ENCODE data around the gene ERC1.

The ERC1 gene

DNA sequence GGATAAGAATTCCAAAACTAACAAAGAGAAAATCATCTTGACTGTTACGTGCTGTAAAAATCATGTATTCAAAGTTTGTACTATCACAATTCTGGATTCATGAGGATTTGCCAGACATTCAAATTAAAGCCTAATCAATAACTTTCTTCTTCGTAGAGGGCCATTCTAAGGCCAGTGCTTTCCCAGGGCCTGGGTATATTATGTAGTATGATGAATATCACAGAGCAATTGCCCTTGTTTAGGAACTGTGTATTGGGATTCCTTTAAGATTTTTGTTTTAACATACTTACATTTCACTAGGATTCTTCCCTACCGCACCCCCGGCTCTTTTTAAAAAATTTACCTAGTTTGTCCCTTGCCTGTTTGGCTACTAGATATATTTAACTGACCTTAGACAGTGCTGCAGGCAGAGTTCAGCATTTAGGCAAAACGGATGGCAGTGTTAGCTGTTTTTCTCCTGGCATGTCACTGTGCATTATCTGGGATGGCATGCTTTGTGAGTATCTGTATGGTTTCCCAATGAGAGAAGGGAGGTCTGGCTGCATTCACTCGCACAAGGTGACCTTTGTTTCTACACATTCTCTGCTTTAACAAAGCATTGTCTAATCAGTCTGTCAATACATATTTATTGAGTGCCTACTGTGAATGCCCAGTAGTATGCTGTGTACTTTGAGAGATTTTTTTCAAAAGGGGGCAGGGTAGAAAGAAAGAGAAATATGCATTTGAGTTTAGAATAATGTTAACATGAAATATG is 63.3 kb downstream of the ERC1 start:
- TF ChIP-seq, protein P1, sequence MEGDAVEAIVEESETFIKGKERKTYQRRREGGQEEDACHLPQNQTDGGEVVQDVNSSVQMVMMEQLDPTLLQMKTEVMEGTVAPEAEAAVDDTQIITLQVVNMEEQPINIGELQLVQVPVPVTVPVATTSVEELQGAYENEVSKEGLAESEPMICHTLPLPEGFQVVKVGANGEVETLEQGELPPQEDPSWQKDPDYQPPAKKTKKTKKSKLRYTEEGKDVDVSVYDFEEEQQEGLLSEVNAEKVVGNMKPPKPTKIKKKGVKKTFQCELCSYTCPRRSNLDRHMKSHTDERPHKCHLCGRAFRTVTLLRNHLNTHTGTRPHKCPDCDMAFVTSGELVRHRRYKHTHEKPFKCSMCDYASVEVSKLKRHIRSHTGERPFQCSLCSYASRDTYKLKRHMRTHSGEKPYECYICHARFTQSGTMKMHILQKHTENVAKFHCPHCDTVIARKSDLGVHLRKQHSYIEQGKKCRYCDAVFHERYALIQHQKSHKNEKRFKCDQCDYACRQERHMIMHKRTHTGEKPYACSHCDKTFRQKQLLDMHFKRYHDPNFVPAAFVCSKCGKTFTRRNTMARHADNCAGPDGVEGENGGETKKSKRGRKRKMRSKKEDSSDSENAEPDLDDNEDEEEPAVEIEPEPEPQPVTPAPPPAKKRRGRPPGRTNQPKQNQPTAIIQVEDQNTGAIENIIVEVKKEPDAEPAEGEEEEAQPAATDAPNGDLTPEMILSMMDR (IDR thresholded peaks at IDR 0.05) = no peak
- Histone ChIP-seq H3K27ac (no peak overlapping the region), H3K4me1 (ENCODE audit: control insufficient read depth in 1 of 2, insufficient read depth in 1 of 2, low read depth in 1 of 2, low read length in 1 of 2) (no peaks in the 10 kb centered on the region), H3K27me3 (no peaks in the 10 kb centered on the region), H3K36me3 (no peaks in the 10 kb centered on the region), H3K4me3 (ENCODE audit: low read depth in 1 of 2, low read length in 1 of 2) (no peak overlapping the region), H3K9me3 (no peaks in the 10 kb centered on the region)

- no peaks in the 10 kb centered on the region for H3K27me3 ChIP-seq
- no peaks in the 10 kb centered on the region for H3K9me3 ChIP-seq
- no peak overlapping the region for H3K4me3 ChIP-seq (ENCODE audit: low read depth in 1 of 2, low read length in 1 of 2)
- H3K36me3 ChIP-seq = no peaks in the 10 kb centered on the region
- H3K4me1 ChIP-seq (ENCODE audit: control insufficient read depth in 1 of 2, insufficient read depth in 1 of 2, low read depth in 1 of 2, low read length in 1 of 2) = no peaks in the 10 kb centered on the region
- TF ChIP-seq, protein P1 (IDR thresholded peaks at IDR 0.05) = no peak
- no peak overlapping the region for H3K27ac ChIP-seq
Observed at GRCh38 chr12:1056390-1056789, 65.4 kb downstream of the ERC1 start.

DNA sequence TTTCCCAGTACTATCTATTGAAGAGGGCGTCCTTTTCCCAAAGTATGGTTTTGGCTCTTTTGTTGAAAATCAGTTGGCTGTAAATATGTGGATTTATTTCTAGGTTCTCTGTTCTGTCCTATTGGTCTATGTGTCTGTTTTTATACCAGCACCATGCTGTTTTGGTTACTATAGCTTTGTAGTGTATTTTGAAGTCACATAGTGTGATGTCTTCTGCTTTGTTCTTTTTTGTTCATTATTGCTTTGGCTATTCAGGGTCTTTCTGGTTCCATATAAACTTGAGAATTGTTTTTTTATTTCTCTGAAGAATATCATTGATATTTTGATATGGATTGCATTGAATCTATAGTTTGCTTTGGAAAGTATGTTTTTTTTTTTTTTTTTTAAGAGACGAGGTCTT is 67.4 kb downstream of the ERC1 start:
- H3K4me3 ChIP-seq (ENCODE audit: low read depth in 1 of 2, low read length in 1 of 2) = no peak overlapping the region
- no peaks in the 10 kb centered on the region for H3K4me1 ChIP-seq (ENCODE audit: control insufficient read depth in 1 of 2, insufficient read depth in 1 of 2, low read depth in 1 of 2, low read length in 1 of 2)
- no peak overlapping the region for H3K27ac ChIP-seq
- H3K36me3 ChIP-seq = no peaks in the 10 kb centered on the region
- TF ChIP-seq, protein P1 (IDR thresholded peaks at IDR 0.05) = no peak
- H3K9me3 ChIP-seq = no peaks in the 10 kb centered on the region
- H3K27me3 ChIP-seq = no peaks in the 10 kb centered on the region

DNA sequence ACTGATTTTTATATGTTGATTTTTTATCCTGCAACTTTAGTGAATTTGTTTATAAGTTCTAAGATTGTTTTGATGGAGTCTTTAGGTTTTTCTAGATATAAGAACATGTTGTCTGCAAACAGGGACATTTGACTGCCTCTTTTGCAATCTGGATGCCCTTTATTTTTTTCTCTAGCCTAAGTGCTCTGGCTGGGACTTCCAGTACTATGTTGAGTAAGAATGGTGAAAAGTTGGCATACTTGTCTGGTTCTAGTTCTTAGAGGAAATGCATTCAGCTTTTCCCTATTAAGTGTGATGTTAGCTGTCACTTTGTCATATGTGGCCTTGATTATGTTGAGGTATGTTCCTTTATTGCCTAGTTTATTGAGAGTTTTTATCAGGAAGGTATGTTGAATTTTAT is 68.1 kb downstream of the ERC1 start:
- no peaks in the 10 kb centered on the region for H3K4me1 ChIP-seq (ENCODE audit: control insufficient read depth in 1 of 2, insufficient read depth in 1 of 2, low read depth in 1 of 2, low read length in 1 of 2)
- TF ChIP-seq, protein P1 (IDR thresholded peaks at IDR 0.05) = no peak
- H3K27me3 ChIP-seq = no peaks in the 10 kb centered on the region
- no peak overlapping the region for H3K27ac ChIP-seq
- no peaks in the 10 kb centered on the region for H3K36me3 ChIP-seq
- H3K4me3 ChIP-seq (ENCODE audit: low read depth in 1 of 2, low read length in 1 of 2) = no peak overlapping the region
- H3K9me3 ChIP-seq = peaks cover 3% of the 10 kb centered on the region

DNA sequence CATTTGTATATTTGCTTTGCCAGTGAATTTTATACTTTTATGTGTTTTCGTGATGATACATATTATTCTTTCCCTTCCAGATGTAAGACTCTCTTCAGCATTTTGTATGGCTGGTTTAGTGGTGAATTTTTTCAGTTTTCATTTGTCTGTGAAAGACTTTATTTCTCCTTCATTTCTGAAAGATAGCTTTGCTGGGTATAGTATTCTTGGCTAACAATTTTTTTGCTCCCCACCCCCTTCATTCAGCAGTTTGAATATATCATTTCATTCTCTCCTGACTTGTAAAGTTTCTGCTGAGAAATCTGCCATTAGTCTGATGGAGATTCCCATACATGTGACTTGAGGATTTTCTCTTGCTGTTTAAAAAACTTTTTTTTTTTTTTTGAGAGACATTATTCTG is 72.8 kb downstream of the ERC1 start:
- TF ChIP-seq, protein P1 (IDR thresholded peaks at IDR 0.05) = no peak
- no peaks in the 10 kb centered on the region for H3K36me3 ChIP-seq
- H3K9me3 ChIP-seq = peaks cover 8% of the 10 kb centered on the region
- H3K4me3 ChIP-seq (ENCODE audit: low read depth in 1 of 2, low read length in 1 of 2) = no peak overlapping the region
- no peaks in the 10 kb centered on the region for H3K4me1 ChIP-seq (ENCODE audit: control insufficient read depth in 1 of 2, insufficient read depth in 1 of 2, low read depth in 1 of 2, low read length in 1 of 2)
- H3K27me3 ChIP-seq = no peaks in the 10 kb centered on the region
- no peak overlapping the region for H3K27ac ChIP-seq
